Activated CD4-positive, alpha-beta T cell treated with anti-CD3 and anti-CD28 coated beads, Interleukin-2, amount 10 ng/mL, durations not matched to agents 7 days and 5 days (primary cell): Measurements from ENCODE around the gene ATP8B4. TPM values are rescaled to one million over a fixed set of nuclear protein-coding genes. Genes with fewer than 3 reads are reported as not detected.

Experiments used
- CTCF ChIA-PET: fragments of 350-600 bp; sonication (Branson Sonifier 250); formaldehyde crosslinking; loops from one replicate; lab custom pipeline; 2021; ENCODE audit warnings: antibody characterized with exemption; lab: Charles Lee
- POLR2A ChIA-PET: fragments of 350-600 bp; sonication (Branson Sonifier 250); formaldehyde crosslinking; loops from one replicate; lab custom pipeline; 2021; ENCODE audit warnings: antibody characterized with exemption; lab: Charles Lee
- DNase-seq: peaks from one replicate; pipeline ENCODE4 v3.0.0-alpha.2; 2020
- H3K27ac Mint-ChIP-seq: one replicate; pipeline ENCODE4 v1.8.0; 2021; ENCODE audit warnings: mild to moderate bottlenecking, moderate library complexity, mixed read lengths
- H3K27me3 Mint-ChIP-seq: one replicate; pipeline ENCODE4 v1.8.0; 2021; ENCODE audit warnings: mixed read lengths
- H3K36me3 Mint-ChIP-seq: one replicate; pipeline ENCODE4 v1.8.0; 2021; ENCODE audit warnings: low read depth, mixed read lengths
- H3K4me1 Mint-ChIP-seq: one replicate; pipeline ENCODE4 v1.8.0; 2021; ENCODE audit warnings: mixed read lengths
- H3K4me3 Mint-ChIP-seq: one replicate; pipeline ENCODE4 v1.8.0; 2021; ENCODE audit warnings: mild to moderate bottlenecking, moderate library complexity, mixed read lengths
- H3K9me3 Mint-ChIP-seq: one replicate; pipeline ENCODE4 v1.8.0; 2021; ENCODE audit warnings: mixed read lengths
- total RNA-seq, 2 experiments: library from RNA; stranded (reverse); gene quantifications; one replicate each; pipeline ENCODE4 v1.2.3, GENCODE V29; 2021

ATP8B4 gene
- total RNA-seq, 2 experiments from 2014 or later = 6.8 TPM

- H3K27me3 Mint-ChIP-seq = no peaks in the 10 kb centered on the region
- H3K27ac Mint-ChIP-seq = no peak overlapping the region
- no peak for DNase-seq
- H3K4me1 Mint-ChIP-seq = no peaks in the 10 kb centered on the region
- ChIA-PET POLR2A (no interaction called here), CTCF (no interaction called here)
- no peak overlapping the region for H3K4me3 Mint-ChIP-seq
- no peaks in the 10 kb centered on the region for H3K9me3 Mint-ChIP-seq
- H3K36me3 Mint-ChIP-seq = no peaks in the 10 kb centered on the region
Measured at GRCh38 chr15:49857496-49858475, 261.2 kb downstream of the ATP8B4 start.

- no peak for DNase-seq
- Mint-ChIP-seq H3K36me3 (no peaks in the 10 kb centered on the region), H3K4me1 (no peaks in the 10 kb centered on the region), H3K9me3 (no peaks in the 10 kb centered on the region), H3K27me3 (no peaks in the 10 kb centered on the region), H3K27ac (no peak overlapping the region), H3K4me3 (no peak overlapping the region)
- POLR2A ChIA-PET = interaction anchor here (0.7 kb wide), 1 partner anchor 268 kb away, joined by 7 read pairs; no protein-coding TSS in a partner anchor
- CTCF ChIA-PET = no interaction called here
Measured at GRCh38 chr15:49855917-49856637, 263.0 kb downstream of the ATP8B4 start.

GRCh38 chr15:49852756-49853155 is 266.3 kb downstream of the ATP8B4 start:
- Mint-ChIP-seq H3K27ac (no peak overlapping the region), H3K27me3 (peaks cover 2% of the 10 kb centered on the region), H3K4me1 (no peaks in the 10 kb centered on the region), H3K36me3 (no peaks in the 10 kb centered on the region), H3K9me3 (peaks cover 4% of the 10 kb centered on the region), H3K4me3 (no peak overlapping the region)
- ChIA-PET CTCF (no interaction called here), POLR2A (no interaction called here)
- DNase-seq = no peak

- Mint-ChIP-seq H3K36me3 (no peaks in the 10 kb centered on the region), H3K27ac (no peak overlapping the region), H3K4me3 (no peak overlapping the region), H3K4me1 (no peaks in the 10 kb centered on the region), H3K27me3 (peaks cover 2% of the 10 kb centered on the region), H3K9me3 (peaks cover 4% of the 10 kb centered on the region)
- ChIA-PET POLR2A (no interaction called here), CTCF (no interaction called here)
- no peak for DNase-seq
Measured at GRCh38 chr15:49848807-49849206, 270.2 kb downstream of the ATP8B4 start.

- H3K9me3 Mint-ChIP-seq = peaks cover 4% of the 10 kb centered on the region
- ChIA-PET CTCF (no interaction called here), POLR2A (no interaction called here)
- DNase-seq = no peak
- H3K36me3 Mint-ChIP-seq = no peaks in the 10 kb centered on the region
- no peaks in the 10 kb centered on the region for H3K4me1 Mint-ChIP-seq
- no peak overlapping the region for H3K4me3 Mint-ChIP-seq
- peaks cover 2% of the 10 kb centered on the region for H3K27me3 Mint-ChIP-seq
- H3K27ac Mint-ChIP-seq = no peak overlapping the region
Measured at GRCh38 chr15:49848282-49848724, 270.7 kb downstream of the ATP8B4 start.

- Mint-ChIP-seq H3K36me3 (no peaks in the 10 kb centered on the region), H3K27ac (no peak overlapping the region)
Measured at GRCh38 chr15:49847423-49848281, 271.4 kb downstream of the ATP8B4 start.

GRCh38 chr15:49844390-49844789 is 274.6 kb downstream of the ATP8B4 start:
- H3K4me3 Mint-ChIP-seq = no peak overlapping the region
- peaks cover 12% of the 10 kb centered on the region for H3K9me3 Mint-ChIP-seq
- ChIA-PET POLR2A (no interaction called here), CTCF (no interaction called here)
- H3K36me3 Mint-ChIP-seq = no peaks in the 10 kb centered on the region
- DNase-seq = no peak
- H3K27ac Mint-ChIP-seq = no peak overlapping the region
- H3K4me1 Mint-ChIP-seq = no peaks in the 10 kb centered on the region
- no peaks in the 10 kb centered on the region for H3K27me3 Mint-ChIP-seq

More at GRCh38 chr15:49847423-49848281, 271.4 kb downstream of the ATP8B4 start:
- H3K4me1 Mint-ChIP-seq = no peaks in the 10 kb centered on the region
- ChIA-PET POLR2A (no interaction called here), CTCF (no interaction called here)
- no peak overlapping the region for H3K4me3 Mint-ChIP-seq
- no peak for DNase-seq
- peaks cover 8% of the 10 kb centered on the region for H3K9me3 Mint-ChIP-seq
- H3K27me3 Mint-ChIP-seq = peaks cover 2% of the 10 kb centered on the region

GRCh38 chr15:49843725-49844124 is 275.3 kb downstream of the ATP8B4 start:
- ChIA-PET POLR2A (no interaction called here), CTCF (no interaction called here)
- Mint-ChIP-seq H3K9me3 (peaks cover 16% of the 10 kb centered on the region), H3K36me3 (no peaks in the 10 kb centered on the region), H3K4me1 (no peaks in the 10 kb centered on the region), H3K27me3 (no peaks in the 10 kb centered on the region), H3K27ac (no peak overlapping the region), H3K4me3 (no peak overlapping the region)
- DNase-seq = no peak

GRCh38 chr15:49842031-49842730 is 276.9 kb downstream of the ATP8B4 start:
- no peak for DNase-seq
- Mint-ChIP-seq H3K4me3 (no peak overlapping the region), H3K36me3 (no peaks in the 10 kb centered on the region), H3K4me1 (no peaks in the 10 kb centered on the region), H3K27me3 (no peaks in the 10 kb centered on the region), H3K9me3 (peaks cover 16% of the 10 kb centered on the region), H3K27ac (no peak overlapping the region)
- POLR2A ChIA-PET = no interaction called here
- CTCF ChIA-PET = no interaction called here

GRCh38 chr15:49832511-49832910 is 286.5 kb downstream of the ATP8B4 start:
- no peaks in the 10 kb centered on the region for H3K27me3 Mint-ChIP-seq
- H3K36me3 Mint-ChIP-seq = no peaks in the 10 kb centered on the region
- ChIA-PET CTCF (interaction anchor here (0.8 kb wide), 1 partner anchor 28 kb away, joined by 3 read pairs; no protein-coding TSS in a partner anchor), POLR2A (no interaction called here)
- no peaks in the 10 kb centered on the region for H3K9me3 Mint-ChIP-seq
- H3K4me1 Mint-ChIP-seq = no peaks in the 10 kb centered on the region
- no peak overlapping the region for H3K27ac Mint-ChIP-seq
- H3K4me3 Mint-ChIP-seq = no peak overlapping the region
- no peak for DNase-seq

- Mint-ChIP-seq H3K9me3 (no peaks in the 10 kb centered on the region), H3K27ac (no peak overlapping the region), H3K27me3 (no peaks in the 10 kb centered on the region), H3K4me1 (no peaks in the 10 kb centered on the region), H3K36me3 (no peaks in the 10 kb centered on the region), H3K4me3 (no peak overlapping the region)
- no peak for DNase-seq
- POLR2A ChIA-PET = no interaction called here
- CTCF ChIA-PET = no interaction called here
Measured at GRCh38 chr15:49831206-49831965, 287.6 kb downstream of the ATP8B4 start.
